CD4-positive, alpha-beta T cell treated with Interleukin-6 at 100 ng/mL for 8 hours (primary cell): ENCODE data around the gene ERC2.

Source experiments
- DNase-seq: peaks from one replicate; pipeline ENCODE4 v3.0.0-alpha.2; 2020; ENCODE audit warnings: mixed read lengths, low spot score

The ERC2 gene

GRCh38 chr3:55742022-55742831 is 726.0 kb downstream of the ERC2 start:
- DNase-seq: no peak

- no peak for DNase-seq
These were observed 731.1 kb downstream of the ERC2 start for GRCh38 chr3:55737186-55737585.

- DNase-seq: no peak
These were observed 732.3 kb downstream of the ERC2 start for GRCh38 chr3:55735976-55736375.

- no peak for DNase-seq
These were observed 736.5 kb downstream of the ERC2 start for GRCh38 chr3:55731741-55732140.

- no peak for DNase-seq
These were observed 738.7 kb downstream of the ERC2 start for GRCh38 chr3:55729546-55729945.

- no peak for DNase-seq
These were observed 739.7 kb downstream of the ERC2 start for GRCh38 chr3:55728461-55729100.

- DNase-seq: no peak
These were observed 741.8 kb downstream of the ERC2 start for GRCh38 chr3:55726501-55726775.

GRCh38 chr3:55725681-55726500 is 742.4 kb downstream of the ERC2 start:
- no peak for DNase-seq

- no peak for DNase-seq
These were observed 743.4 kb downstream of the ERC2 start for GRCh38 chr3:55724821-55725220.

GRCh38 chr3:55724407-55724784 is 743.9 kb downstream of the ERC2 start:
- DNase-seq: no peak

- no peak for DNase-seq
These were observed 744.4 kb downstream of the ERC2 start for GRCh38 chr3:55723653-55724406.

GRCh38 chr3:55721716-55722484 is 746.4 kb downstream of the ERC2 start:
- DNase-seq: no peak

GRCh38 chr3:55720614-55721013 is 747.7 kb downstream of the ERC2 start:
- DNase-seq: no peak

GRCh38 chr3:55719508-55719907 is 748.8 kb downstream of the ERC2 start:
- DNase-seq: no peak

- DNase-seq: no peak
These were observed 749.3 kb downstream of the ERC2 start for GRCh38 chr3:55719006-55719405.

- DNase-seq: no peak
These were observed 749.7 kb downstream of the ERC2 start for GRCh38 chr3:55718521-55718921.

GRCh38 chr3:55718074-55718473 is 750.2 kb downstream of the ERC2 start:
- DNase-seq: no peak

- DNase-seq: no peak
These were observed 750.8 kb downstream of the ERC2 start for GRCh38 chr3:55717481-55717880.

- no peak for DNase-seq
These were observed 751.5 kb downstream of the ERC2 start for GRCh38 chr3:55716611-55717225.

- no peak for DNase-seq
These were observed 752.2 kb downstream of the ERC2 start for GRCh38 chr3:55716044-55716443.

- DNase-seq: no peak
These were observed 754.2 kb downstream of the ERC2 start for GRCh38 chr3:55714057-55714456.
